ENCODE measurements around the gene CASS4. TPM values are rescaled to one million over a fixed set of nuclear protein-coding genes. Genes with fewer than 3 reads are reported as not detected.
"Not testable (repeated sequence)": the region's sequence is repeated elsewhere in the genome, so short reads cannot be mapped to it uniquely, and the experiment has no call there.

CASS4 gene
- total RNA-seq, 1 donor from 2014 or later, result not detected

- Histone ChIP-seq H3K27ac (no peak overlapping the region), H3K9ac (no peak overlapping the region), H3K36me3 (peaks cover 5% of the 10 kb centered on the region), H3K27me3 (no peaks in the 10 kb centered on the region), H3K4me2 (no peak overlapping the region), H2AFZ (replicated peaks) (no peak overlapping the region), H3F3A (ENCODE audit: low read depth) (no peaks in the 10 kb centered on the region), H3K4me1 (no peaks in the 10 kb centered on the region), H3K79me2 (ENCODE audit: low read depth) (peaks cover 10% of the 10 kb centered on the region), H3K9me3 (ENCODE audit: low read depth) (no peaks in the 10 kb centered on the region), H3K4me3 (no peak overlapping the region), H4K20me1 (ENCODE audit: low read depth) (peaks cover 8% of the 10 kb centered on the region)
- Mint-ChIP-seq H3K27ac (no peak overlapping the region), H3K4me1 (no peaks in the 10 kb centered on the region), H3K27me3 (ENCODE audit: insufficient read depth, low read depth) (peaks cover 2% of the 10 kb centered on the region), H3K36me3 (peaks cover 11% of the 10 kb centered on the region), H3K4me3 (no peak overlapping the region), H3K9me3 (no peaks in the 10 kb centered on the region)
- no peak for TF ChIP-seq CTCF (IDR thresholded peaks at IDR 0.05)
- no peak for TF ChIP-seq EZH2phosphoT487 (IDR thresholded peaks at IDR 0.05)
- no peak for TF ChIP-seq EZH2 (IDR thresholded peaks at IDR 0.05)
- no peak for DNase-seq (ENCODE audit: low spot score)
These were observed 2.1 kb upstream of the CASS4 start for GRCh38 chr20:56409956-56410355.

DNA sequence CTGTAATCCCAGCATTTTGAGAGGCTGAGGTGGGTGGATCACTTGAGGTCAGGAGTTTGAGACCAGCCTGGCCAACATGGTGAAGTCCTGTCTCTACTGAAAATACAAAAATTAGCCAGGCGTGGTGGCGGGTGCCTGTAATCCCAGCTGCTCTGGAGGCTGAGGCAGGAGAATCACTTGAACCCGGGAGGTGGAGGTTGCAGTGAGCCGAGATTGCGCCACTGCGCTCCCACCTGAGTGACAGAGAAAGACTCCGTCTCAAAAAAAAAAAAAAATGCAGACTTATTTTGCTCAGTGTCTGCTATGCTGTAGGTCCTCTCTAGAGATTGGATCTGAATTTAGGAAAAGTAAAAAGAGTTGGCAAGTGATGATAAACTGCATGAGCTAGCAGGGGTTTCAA is 773 bp upstream of the CASS4 start:
- not testable (repeated sequence) for H3K4me3 Mint-ChIP-seq, H3K9me3 Mint-ChIP-seq, H3K27ac ChIP-seq

GRCh38 chr20:56412473-56412790 is 372 bp downstream of the CASS4 start:
- Histone ChIP-seq H3K4me1 (no peaks in the 10 kb centered on the region), H3K36me3 (no peaks in the 10 kb centered on the region), H3K79me2 (ENCODE audit: low read depth) (no peaks in the 10 kb centered on the region), H4K20me1 (ENCODE audit: low read depth) (peaks cover 5% of the 10 kb centered on the region), H3K4me3 (no peak overlapping the region), H3K4me2 (no peak overlapping the region), H3K27ac (no peak overlapping the region), H3F3A (ENCODE audit: low read depth) (no peaks in the 10 kb centered on the region), H3K27me3 (no peaks in the 10 kb centered on the region), H3K9ac (no peak overlapping the region), H3K9me3 (ENCODE audit: low read depth) (no peaks in the 10 kb centered on the region), H2AFZ (replicated peaks) (no peak overlapping the region)
- Mint-ChIP-seq H3K27ac (no peak overlapping the region), H3K9me3 (no peaks in the 10 kb centered on the region), H3K4me1 (no peaks in the 10 kb centered on the region), H3K27me3 (ENCODE audit: insufficient read depth, low read depth) (peaks cover 2% of the 10 kb centered on the region), H3K36me3 (peaks cover 7% of the 10 kb centered on the region), H3K4me3 (no peak overlapping the region)
- DNase-seq (ENCODE audit: low spot score), result no peak
- TF ChIP-seq EZH2phosphoT487 (IDR thresholded peaks at IDR 0.05) (no peak), CTCF (IDR thresholded peaks at IDR 0.05) (no peak), EZH2 (IDR thresholded peaks at IDR 0.05) (no peak)

More for the DNA sequence above, 773 bp upstream of the CASS4 start:
- H3K4me3 ChIP-seq; H3K4me1 Mint-ChIP-seq; H3K4me1 ChIP-seq; H4K20me1 ChIP-seq (ENCODE audit: low read depth); H2AFZ ChIP-seq (replicated peaks); H3K36me3 Mint-ChIP-seq; DNase-seq (ENCODE audit: low spot score); H3F3A ChIP-seq (ENCODE audit: low read depth); H3K79me2 ChIP-seq (ENCODE audit: low read depth); H3K4me2 ChIP-seq; H3K27me3 Mint-ChIP-seq (ENCODE audit: insufficient read depth, low read depth); H3K27me3 ChIP-seq; H3K27ac Mint-ChIP-seq; H3K9ac ChIP-seq; H3K36me3 ChIP-seq; H3K9me3 ChIP-seq (ENCODE audit: low read depth): not testable (repeated sequence)

DNA sequence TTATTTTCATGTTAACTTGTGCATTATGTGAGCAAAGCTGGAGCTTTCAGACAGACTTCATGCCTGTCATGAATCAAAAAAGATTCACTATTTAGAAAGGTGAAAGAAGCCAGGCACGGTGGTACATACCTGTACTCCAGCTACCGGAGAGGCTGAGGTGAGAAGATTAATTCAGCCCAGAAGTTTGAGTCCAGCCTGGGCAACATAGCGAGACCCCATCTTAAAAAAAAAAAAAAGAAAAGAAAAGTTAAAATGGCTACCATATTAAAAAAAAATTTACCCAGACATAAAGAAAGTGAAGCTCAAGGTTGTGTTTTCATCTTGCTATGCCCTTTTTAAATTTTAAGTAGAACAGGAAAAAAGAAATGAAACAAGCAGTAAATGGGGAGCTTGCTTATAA is 889 bp downstream of the CASS4 start:
- no peak overlapping the region for H2AFZ ChIP-seq (replicated peaks)
- H3K27ac ChIP-seq, result no peak overlapping the region
- TF ChIP-seq CTCF (IDR thresholded peaks at IDR 0.05) (no peak), EZH2 (IDR thresholded peaks at IDR 0.05) (no peak), EZH2phosphoT487 (IDR thresholded peaks at IDR 0.05) (no peak)

More for the DNA sequence above, 889 bp downstream of the CASS4 start:
- Histone ChIP-seq H3K79me2 (ENCODE audit: low read depth) (no peaks in the 10 kb centered on the region), H3K27me3 (no peaks in the 10 kb centered on the region), H3K4me2 (no peak overlapping the region), H3F3A (ENCODE audit: low read depth) (no peaks in the 10 kb centered on the region), H3K4me3 (no peak overlapping the region), H3K9me3 (ENCODE audit: low read depth) (no peaks in the 10 kb centered on the region), H3K4me1 (no peaks in the 10 kb centered on the region), H3K36me3 (no peaks in the 10 kb centered on the region), H4K20me1 (ENCODE audit: low read depth) (peaks cover 5% of the 10 kb centered on the region), H3K9ac (no peak overlapping the region)
- H3K9me3 Mint-ChIP-seq, result no peaks in the 10 kb centered on the region
- no peaks in the 10 kb centered on the region for H3K4me1 Mint-ChIP-seq
- H3K4me3 Mint-ChIP-seq, result no peak overlapping the region
- no peak overlapping the region for H3K27ac Mint-ChIP-seq
- H3K27me3 Mint-ChIP-seq (ENCODE audit: insufficient read depth, low read depth), result peaks cover 2% of the 10 kb centered on the region
- peaks cover 4% of the 10 kb centered on the region for H3K36me3 Mint-ChIP-seq
- no peak for DNase-seq (ENCODE audit: low spot score)
